Thoracic aorta (tissue), 2 donors: ENCODE measurements around the gene TRAF2. TPM values are rescaled to one million over a fixed set of nuclear protein-coding genes. Genes with fewer than 3 reads are reported as not detected.

Experiments used
- ATAC-seq: fragments of 150-250 bp; one replicate; pipeline ENCODE4 v1.8.0; 2017; ENCODE audit warnings: low read depth; ENCODE audit not compliant: insufficient number of reproducible peaks, low FRiP score
- DNase-seq: peaks from one replicate; pipeline ENCODE4 v3.0.0-alpha.2; 2020; ENCODE audit warnings: low spot score
- H3K27ac ChIP-seq, 2 donors: fragments of 200-600 bp; sonication (generic); 1 replicate in 1 of 2; 2 replicates in 1 of 2; pipeline ENCODE4 v1.5.1; 2016; ENCODE audit warnings: mild to moderate bottlenecking in 2 of 2, moderate library complexity in 2 of 2
- H3K27me3 ChIP-seq: fragments of 200-600 bp; sonication (generic); replicated peaks from 2 replicates; pipeline ENCODE4 v1.6.0; 2016; ENCODE audit warnings: mild to moderate bottlenecking; ENCODE audit not compliant: insufficient read depth
- H3K36me3 ChIP-seq: fragments of 200-600 bp; sonication (generic); one replicate; pipeline ENCODE4 v1.5.1; 2016
- H3K4me1 ChIP-seq, 2 donors: fragments of 200-600 bp; sonication (generic); 1 replicate in 1 of 2; 2 replicates in 1 of 2; pipeline versions ENCODE4 v1.5.1 to v1.6.0; 2016; ENCODE audit warnings: low read depth in 2 of 2, mild to moderate bottlenecking in 1 of 2; ENCODE audit not compliant: control insufficient read depth in 1 of 2
- H3K4me3 ChIP-seq: fragments of 200-600 bp; sonication (generic); 2 replicates; pipeline ENCODE4 v1.5.1; 2016; ENCODE audit warnings: mild to moderate bottlenecking
- H3K9me3 ChIP-seq: fragments of 200-600 bp; sonication (generic); 2 replicates; pipeline ENCODE4 v1.5.1; 2016
- total RNA-seq, 2 donors: library from RNA; depleted of rRNA; stranded (reverse); fragments of >200 nt; gene quantifications; one replicate each; pipeline versions ENCODE4 v1.1.0 to v1.2.3, GENCODE V29; 2016
- TF ChIP-seq, protein P1 (sequence below): fragments of 200-600 bp; sonication (generic); IDR thresholded peaks from one replicate; pipeline ENCODE4 v1.5.1; 2019; ENCODE audit warnings: antibody characterized with exemption

The TRAF2 gene
- total RNA-seq, 2 donors from 2014 or later = 11.6 to 12.9 TPM

DNA sequence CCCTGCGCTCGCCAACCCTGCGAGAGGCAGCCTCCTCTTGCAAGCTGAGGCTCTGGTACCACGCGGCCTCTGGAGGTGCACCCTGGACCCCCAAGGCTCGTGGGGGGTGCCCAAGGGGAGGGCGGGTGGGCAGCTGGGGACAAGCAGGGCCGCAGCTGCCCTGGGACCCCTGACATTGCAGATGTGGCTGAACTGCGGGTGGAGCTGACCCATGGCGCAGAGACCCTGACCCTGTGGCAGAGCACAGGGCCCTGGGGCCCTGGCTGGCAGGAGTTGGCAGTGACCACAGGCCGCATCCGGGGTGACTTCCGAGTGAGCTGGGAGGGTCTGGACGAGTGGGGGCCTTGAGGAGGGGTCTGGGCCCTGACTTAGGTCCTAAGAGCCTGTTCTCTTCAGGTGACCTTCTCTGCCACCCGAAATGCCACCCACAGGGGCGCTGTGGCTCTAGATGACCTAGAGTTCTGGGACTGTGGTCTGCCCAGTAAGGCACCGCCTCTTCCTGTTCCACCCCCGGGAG lies 32.7 kb upstream of the TRAF2 start:
- DNase-seq = no peak
- Histone ChIP-seq H3K27ac (no peak overlapping the region), H3K4me1 (peaks cover 6 to 17% of the 10 kb centered on the region in 2 donors), H3K27me3 (no peaks in the 10 kb centered on the region), H3K4me3 (no peak overlapping the region), H3K36me3 (no peaks in the 10 kb centered on the region), H3K9me3 (no peaks in the 10 kb centered on the region)
- TF ChIP-seq, protein P1, sequence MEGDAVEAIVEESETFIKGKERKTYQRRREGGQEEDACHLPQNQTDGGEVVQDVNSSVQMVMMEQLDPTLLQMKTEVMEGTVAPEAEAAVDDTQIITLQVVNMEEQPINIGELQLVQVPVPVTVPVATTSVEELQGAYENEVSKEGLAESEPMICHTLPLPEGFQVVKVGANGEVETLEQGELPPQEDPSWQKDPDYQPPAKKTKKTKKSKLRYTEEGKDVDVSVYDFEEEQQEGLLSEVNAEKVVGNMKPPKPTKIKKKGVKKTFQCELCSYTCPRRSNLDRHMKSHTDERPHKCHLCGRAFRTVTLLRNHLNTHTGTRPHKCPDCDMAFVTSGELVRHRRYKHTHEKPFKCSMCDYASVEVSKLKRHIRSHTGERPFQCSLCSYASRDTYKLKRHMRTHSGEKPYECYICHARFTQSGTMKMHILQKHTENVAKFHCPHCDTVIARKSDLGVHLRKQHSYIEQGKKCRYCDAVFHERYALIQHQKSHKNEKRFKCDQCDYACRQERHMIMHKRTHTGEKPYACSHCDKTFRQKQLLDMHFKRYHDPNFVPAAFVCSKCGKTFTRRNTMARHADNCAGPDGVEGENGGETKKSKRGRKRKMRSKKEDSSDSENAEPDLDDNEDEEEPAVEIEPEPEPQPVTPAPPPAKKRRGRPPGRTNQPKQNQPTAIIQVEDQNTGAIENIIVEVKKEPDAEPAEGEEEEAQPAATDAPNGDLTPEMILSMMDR = no peak
- no peak for ATAC-seq

DNA sequence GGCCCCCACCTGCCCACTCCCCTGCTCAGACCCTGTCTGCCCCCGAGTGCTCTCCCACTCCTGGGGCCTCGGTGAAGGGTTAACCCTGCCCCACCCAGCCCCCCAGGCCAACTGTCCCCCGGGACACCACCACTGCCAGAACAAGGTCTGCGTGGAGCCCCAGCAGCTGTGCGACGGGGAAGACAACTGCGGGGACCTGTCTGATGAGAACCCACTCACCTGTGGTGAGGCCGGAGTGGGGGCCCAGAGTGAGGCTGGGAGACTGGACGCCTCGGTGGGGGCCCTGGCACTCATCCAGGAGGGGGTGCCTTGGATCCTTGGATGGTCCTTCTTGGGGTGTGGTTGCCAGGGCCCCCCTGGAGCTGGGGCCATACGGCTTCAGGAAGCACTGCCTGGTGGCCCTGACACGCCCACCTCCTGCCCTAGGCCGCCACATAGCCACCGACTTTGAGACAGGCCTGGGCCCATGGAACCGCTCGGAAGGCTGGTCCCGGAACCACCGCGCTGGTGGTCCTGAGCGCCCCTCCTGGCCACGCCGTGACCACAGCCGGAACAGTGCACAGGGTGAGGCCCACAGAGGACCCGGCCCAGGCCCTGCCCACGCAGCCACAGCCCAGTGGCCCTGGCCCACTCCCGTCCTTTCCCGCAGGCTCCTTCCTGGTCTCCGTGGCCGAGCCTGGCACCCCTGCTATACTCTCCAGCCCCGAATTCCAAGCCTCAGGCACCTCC lies 32.0 kb upstream of the TRAF2 start:
- no peak overlapping the region for H3K4me3 ChIP-seq
- no peaks in the 10 kb centered on the region for H3K27me3 ChIP-seq
- no peaks in the 10 kb centered on the region for H3K9me3 ChIP-seq
- H3K4me1 ChIP-seq = peaks cover 6 to 23% of the 10 kb centered on the region in 2 donors
- TF ChIP-seq, protein P1 = no peak
- ATAC-seq = no peak
- H3K27ac ChIP-seq = no peak overlapping the region
- no peak for DNase-seq
- no peaks in the 10 kb centered on the region for H3K36me3 ChIP-seq

DNA sequence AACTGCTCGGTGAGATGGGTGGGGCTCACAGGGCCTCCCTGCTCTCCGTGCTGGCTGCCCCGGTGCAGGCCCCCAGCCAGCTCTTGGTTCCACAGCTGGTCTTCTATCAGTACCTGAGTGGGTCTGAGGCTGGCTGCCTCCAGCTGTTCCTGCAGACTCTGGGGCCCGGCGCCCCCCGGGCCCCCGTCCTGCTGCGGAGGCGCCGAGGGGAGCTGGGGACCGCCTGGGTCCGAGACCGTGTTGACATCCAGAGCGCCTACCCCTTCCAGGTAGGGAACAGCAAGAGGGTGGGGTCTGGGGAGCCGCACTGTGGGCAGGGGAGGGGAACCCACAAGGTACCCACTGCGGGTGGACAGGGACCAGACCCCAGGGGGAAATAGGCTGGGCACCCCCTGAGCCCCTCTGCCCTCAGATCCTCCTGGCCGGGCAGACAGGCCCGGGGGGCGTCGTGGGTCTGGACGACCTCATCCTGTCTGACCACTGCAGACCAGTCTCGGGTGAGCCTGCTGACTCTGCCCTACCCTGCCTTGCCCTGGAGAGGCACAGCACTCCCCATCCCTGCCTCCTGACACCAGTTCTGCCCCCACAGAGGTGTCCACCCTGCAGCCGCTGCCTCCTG lies 31.4 kb upstream of the TRAF2 start:
- H3K27ac ChIP-seq = no peak overlapping the region
- no peak for ATAC-seq
- no peak for DNase-seq
- peaks cover 3 to 26% of the 10 kb centered on the region in 2 donors for H3K4me1 ChIP-seq
- no peak overlapping the region for H3K4me3 ChIP-seq
- TF ChIP-seq, protein P1 = no peak
- no peaks in the 10 kb centered on the region for H3K9me3 ChIP-seq
- H3K27me3 ChIP-seq = no peaks in the 10 kb centered on the region
- no peaks in the 10 kb centered on the region for H3K36me3 ChIP-seq

DNA sequence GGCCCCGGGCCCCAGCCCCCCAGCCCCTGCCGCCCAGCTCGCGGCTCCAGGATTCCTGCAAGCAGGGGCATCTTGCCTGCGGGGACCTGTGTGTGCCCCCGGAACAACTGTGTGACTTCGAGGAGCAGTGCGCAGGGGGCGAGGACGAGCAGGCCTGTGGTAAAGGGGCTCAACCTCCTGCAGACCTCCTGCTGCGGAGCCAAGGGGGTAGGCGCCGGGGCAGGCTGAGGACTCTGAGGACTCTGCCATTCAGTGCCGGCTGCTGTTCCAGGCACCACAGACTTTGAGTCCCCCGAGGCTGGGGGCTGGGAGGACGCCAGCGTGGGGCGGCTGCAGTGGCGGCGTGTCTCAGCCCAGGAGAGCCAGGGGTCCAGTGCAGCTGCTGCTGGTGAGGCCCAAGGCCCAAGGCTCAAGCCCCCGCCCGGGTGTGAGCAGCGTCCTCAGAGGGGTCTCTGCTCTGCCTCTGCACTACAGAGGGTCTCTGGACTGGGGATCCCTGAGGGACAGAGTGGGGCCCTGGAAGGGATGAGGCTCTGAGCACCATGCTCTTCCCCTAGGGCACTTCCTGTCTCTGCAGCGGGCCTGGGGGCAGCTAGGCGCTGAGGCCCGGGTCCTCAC lies 30.7 kb upstream of the TRAF2 start:
- no peaks in the 10 kb centered on the region for H3K27me3 ChIP-seq
- H3K4me3 ChIP-seq = no peak overlapping the region
- H3K4me1 ChIP-seq = peaks cover 0 to 23% of the 10 kb centered on the region in 2 donors
- no peak for ATAC-seq
- no peak overlapping the region for H3K27ac ChIP-seq
- no peak for DNase-seq
- no peaks in the 10 kb centered on the region for H3K9me3 ChIP-seq
- TF ChIP-seq, protein P1 = no peak
- H3K36me3 ChIP-seq = no peaks in the 10 kb centered on the region

DNA sequence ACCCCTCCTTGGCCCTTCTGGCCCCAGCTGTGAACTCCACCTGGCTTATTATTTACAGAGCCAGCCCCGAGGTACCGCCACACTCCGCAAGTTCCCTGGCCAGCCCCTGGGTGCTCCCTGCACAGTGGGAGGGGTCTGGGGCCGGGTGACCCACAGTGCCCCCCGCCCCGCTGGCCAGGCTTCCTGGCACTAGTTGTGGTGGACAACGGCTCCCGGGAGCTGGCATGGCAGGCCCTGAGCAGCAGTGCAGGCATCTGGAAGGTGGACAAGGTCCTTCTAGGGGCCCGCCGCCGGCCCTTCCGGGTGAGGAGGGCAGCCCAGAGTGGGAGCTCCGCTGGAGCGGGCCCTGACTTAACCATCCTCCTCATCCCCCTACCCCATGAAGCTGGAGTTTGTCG lies 30.2 kb upstream of the TRAF2 start:
- TF ChIP-seq, protein P1 = no peak
- H3K27me3 ChIP-seq = no peaks in the 10 kb centered on the region
- H3K27ac ChIP-seq = no peak overlapping the region
- no peaks in the 10 kb centered on the region for H3K36me3 ChIP-seq
- H3K4me1 ChIP-seq = peaks cover 0 to 18% of the 10 kb centered on the region in 2 donors
- ATAC-seq (no peak), DNase-seq (no peak)
- H3K4me3 ChIP-seq = no peak overlapping the region
- H3K9me3 ChIP-seq = no peaks in the 10 kb centered on the region
